Subcutaneous preadipocyte (primary cell): Measurements from ENCODE around the gene TMEM221. TPM values are rescaled to one million over a fixed set of nuclear protein-coding genes. Genes with fewer than 3 reads are reported as not detected.

ENCODE experiments used
- total RNA-seq: library from RNA; depleted of rRNA; stranded (reverse); fragments of >200 nt; gene quantifications from 2 replicates; pipeline ENCODE4 v1.2.3, GENCODE V29; 2012

TMEM221 gene
- total RNA-seq, result not detected in 2 replicates

DNA sequence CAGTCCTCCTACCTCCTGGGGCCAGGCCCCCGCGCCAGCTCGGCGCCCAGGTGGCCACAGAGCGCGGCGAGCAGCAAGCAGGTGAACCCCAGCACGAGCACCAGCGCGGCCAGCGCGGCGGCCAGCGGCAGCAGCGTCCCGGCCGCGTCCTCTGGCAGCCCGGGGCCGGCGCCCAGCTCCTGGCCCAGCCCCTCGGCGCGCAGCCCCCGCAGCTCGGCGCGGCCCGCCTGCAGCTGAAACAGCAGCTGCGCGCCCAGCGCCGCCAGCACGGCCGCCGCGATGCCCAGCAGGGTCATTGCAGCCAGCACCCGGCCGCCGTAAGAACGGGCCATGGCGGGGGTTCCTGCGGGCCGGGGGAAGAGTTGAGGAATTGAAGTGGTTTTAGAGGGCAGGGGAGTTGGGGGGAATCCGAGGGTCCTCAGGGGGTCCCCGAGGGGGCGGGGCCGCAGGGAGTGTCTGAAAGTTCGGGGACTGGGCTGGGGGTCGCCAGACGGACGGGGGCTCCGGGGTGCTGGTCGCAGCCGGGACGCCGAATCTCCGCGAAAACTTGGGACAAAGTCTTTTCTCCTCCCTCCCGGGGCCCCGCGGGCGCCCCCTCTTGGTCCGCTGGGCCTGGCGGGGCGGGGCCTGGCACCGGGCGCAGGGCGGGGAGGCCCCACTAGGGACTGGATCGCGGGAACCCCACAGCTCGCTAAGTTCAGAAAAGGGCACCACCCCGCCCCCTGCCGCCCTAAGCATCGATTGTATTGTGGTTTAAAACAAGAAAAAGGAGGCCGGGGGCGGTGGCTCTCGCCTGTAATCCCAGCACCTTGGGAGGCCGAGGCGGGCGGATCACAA lies at the start of gene TMEM221:
Gene TMEM221, minus strand, starts transcription at position 538 of the 837 bp plus-strand sequence. Its CDS starts 206 bp downstream, at position 332.

DNA sequence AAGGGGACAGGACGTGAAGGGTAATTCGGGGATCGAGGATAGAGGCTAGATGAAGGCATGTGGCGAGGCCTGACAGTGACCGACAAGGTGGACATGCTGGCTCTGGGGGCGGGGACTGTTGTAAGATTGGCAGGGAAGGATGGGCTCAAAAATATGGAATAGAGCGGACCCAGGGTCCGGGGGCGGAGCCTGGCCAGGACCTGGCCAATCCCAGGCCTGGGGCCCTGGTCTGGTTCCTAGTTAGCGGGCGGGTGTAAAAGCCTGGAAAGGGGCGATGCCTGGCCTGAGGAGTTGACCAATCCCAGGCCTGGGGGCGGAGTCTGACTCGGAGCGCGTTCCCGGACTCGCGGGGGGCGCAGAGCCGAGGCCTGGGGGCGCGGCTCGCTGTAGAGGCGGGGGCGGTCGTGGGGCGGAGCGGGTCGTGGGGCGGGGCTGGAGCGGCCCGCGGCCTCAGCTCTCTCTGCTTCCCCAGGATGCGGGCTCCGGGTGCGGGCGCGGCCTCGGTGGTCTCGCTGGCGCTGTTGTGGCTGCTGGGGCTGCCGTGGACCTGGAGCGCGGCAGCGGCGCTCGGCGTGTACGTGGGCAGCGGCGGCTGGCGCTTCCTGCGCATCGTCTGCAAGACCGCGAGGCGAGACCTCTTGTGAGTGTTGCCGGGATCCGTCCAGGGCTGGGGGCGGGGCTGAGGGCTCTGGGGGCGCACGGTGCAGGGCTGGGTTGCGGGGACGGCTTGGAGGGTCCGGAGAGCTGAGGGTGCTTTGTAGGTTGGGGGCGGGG lies 21.8 kb upstream of the TMEM221 start, which contains the start of gene SLC27A1:
Gene SLC27A1, plus strand, starts transcription at position 457 of the 774 bp plus-strand sequence. Its CDS starts 17 bp downstream, at position 474.

GRCh38 chr19:17460372-17461230 lies 12.1 kb upstream of the TMEM221 start, which contains the start of gene NXNL1:
Gene NXNL1, minus strand, starts transcription at chr19:17460926. Its CDS starts 57 bp downstream, at chr19:17460869.

DNA sequence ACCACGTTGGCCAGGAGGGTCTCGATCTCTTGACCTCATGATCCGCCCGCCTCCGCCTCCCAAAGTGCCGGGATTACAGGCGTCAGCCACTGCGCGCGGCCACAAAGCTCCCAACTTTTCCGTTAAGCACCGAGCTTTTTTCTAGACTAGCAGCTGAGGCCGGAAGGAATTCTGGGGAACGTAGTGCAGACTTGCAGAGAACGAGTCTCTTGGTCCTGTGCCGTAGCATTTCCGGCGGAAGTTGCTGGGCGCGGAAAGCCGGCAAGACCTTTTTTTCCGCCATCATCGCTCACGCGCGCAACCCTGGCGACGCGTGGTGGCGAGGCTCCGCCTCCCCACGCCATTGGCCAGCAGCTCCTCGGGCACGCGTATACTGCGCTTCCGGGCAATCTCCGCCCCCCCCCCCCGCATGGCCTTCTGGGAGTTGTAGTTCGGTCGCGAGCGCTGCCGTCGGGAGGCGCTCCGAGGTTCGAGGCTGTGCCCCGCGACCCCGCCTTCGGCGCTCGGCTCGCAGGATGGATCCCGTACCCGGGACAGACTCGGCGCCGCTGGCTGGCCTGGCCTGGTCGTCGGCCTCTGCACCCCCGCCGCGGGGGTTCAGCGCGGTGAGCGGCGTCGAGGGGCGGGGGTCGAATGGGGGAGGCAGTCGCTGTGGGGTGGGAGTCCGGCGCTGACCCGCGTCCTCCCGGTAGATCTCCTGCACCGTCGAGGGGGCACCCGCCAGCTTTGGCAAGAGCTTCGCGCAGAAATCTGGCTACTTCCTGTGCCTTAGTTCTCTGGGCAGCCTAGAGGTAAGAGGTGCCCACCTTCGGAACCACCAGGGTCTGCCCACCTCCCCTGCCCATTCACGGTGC lies 28.6 kb downstream of the TMEM221 start, which contains the start of gene MVB12A:
Gene MVB12A, plus strand, starts transcription at position 427 of the 854 bp plus-strand sequence. Its CDS starts 89 bp downstream, at position 516.

GRCh38 chr19:17405250-17406045 lies 43.0 kb downstream of the TMEM221 start, which contains the start of gene BST2:
Gene BST2, minus strand, starts transcription at chr19:17405630. Its CDS starts 55 bp downstream, at chr19:17405575.

GRCh38 chr19:17393914-17394313 lies 54.6 kb downstream of the TMEM221 start, which contains the start of gene CCDC194:
Gene CCDC194, minus strand, starts transcription at chr19:17394196. Its CDS starts 38 bp downstream, at chr19:17394158.

Other genes with a start within 250 kb of the TMEM221 start
- 16.2 and 22.8 TPM in 2 replicates for gene USE1, start 233.3 kb downstream of the TMEM221 start, total RNA-seq
- gene OCEL1, start 222.4 kb downstream of the TMEM221 start, total RNA-seq, result 2.5 and 2.9 TPM in 2 replicates
- 26.8 and 40.1 TPM in 2 replicates for gene NR2F6, start 202.7 kb downstream of the TMEM221 start, total RNA-seq
- gene USHBP1, start 183.9 kb downstream of the TMEM221 start, total RNA-seq, result under 0.01 TPM in 1 of 2 replicates, not detected in the other
- 91.7 and 105 TPM in 2 replicates for gene BABAM1, start 181.2 kb downstream of the TMEM221 start, total RNA-seq
- gene ANKLE1, start 166.8 kb downstream of the TMEM221 start, total RNA-seq, result 0.37 and 0.39 TPM in 2 replicates
- 6.6 and 9.0 TPM in 2 replicates for gene ABHD8, start 145.2 kb downstream of the TMEM221 start, total RNA-seq
- gene MRPL34, start 142.8 kb downstream of the TMEM221 start, total RNA-seq, result 29.1 and 30.9 TPM in 2 replicates
- gene DDA1, start 139.1 kb downstream of the TMEM221 start, total RNA-seq, result 7.7 and 15.4 TPM in 2 replicates
- 4.8 and 5.1 TPM in 2 replicates for gene ANO8, start 113.8 kb downstream of the TMEM221 start, total RNA-seq
- gene GTPBP3, start 111.1 kb downstream of the TMEM221 start, total RNA-seq, result 10.3 and 18.8 TPM in 2 replicates
- not detected in 2 replicates for gene PLVAP, start 71.3 kb downstream of the TMEM221 start, total RNA-seq
- not detected in 2 replicates for gene CCDC194, start 54.5 kb downstream of the TMEM221 start, total RNA-seq
- gene BST2, start 43.0 kb downstream of the TMEM221 start, total RNA-seq, result 0.20 and 1.8 TPM in 2 replicates
- 45.7 and 49.2 TPM in 2 replicates for gene MVB12A, start 28.6 kb downstream of the TMEM221 start, total RNA-seq
- gene NXNL1, start 12.3 kb upstream of the TMEM221 start, total RNA-seq, result not detected in 2 replicates
- 15.8 and 26.1 TPM in 2 replicates for gene SLC27A1, start 21.9 kb upstream of the TMEM221 start, total RNA-seq
- 49.9 and 60.6 TPM in 2 replicates for gene PGLS, start 63.0 kb upstream of the TMEM221 start, total RNA-seq
- 104 and 126 TPM in 2 replicates for gene COLGALT1, start 107.0 kb upstream of the TMEM221 start, total RNA-seq
- gene UNC13A, start 239.7 kb upstream of the TMEM221 start, total RNA-seq, result under 0.01 and 0.39 TPM in 2 replicates